Gastrocnemius medialis (tissue), 4 donors: ENCODE results near the gene HDHD5. TPM values are rescaled to one million over a fixed set of nuclear protein-coding genes. Genes with fewer than 3 reads are reported as not detected.

Source experiments
- ATAC-seq, 2 donors: fragments of 150-250 bp; one replicate each; pipeline ENCODE4 v1.9.1; 2016
- DNase-seq, 2 donors: peaks; one replicate each; pipeline ENCODE4 v3.0.0-alpha.2; 2019
- H3K27ac ChIP-seq, 4 donors: fragments of 200-600 bp; sonication (generic); 1 replicate in 1 of 4; 2 replicates in 3 of 4; pipeline ENCODE4 v1.5.1; 2016 to 2018; ENCODE audit warnings: mild to moderate bottlenecking in 2 of 4, moderate library complexity in 1 of 4
- H3K27me3 ChIP-seq, 3 donors: fragments of 200-600 bp; sonication (generic) in 2 of 3; 1 replicate in 1 of 3; 2 replicates in 2 of 3; pipeline versions ENCODE4 v1.5.1 to v1.6.0; 2016 to 2019; ENCODE audit warnings: mild to moderate bottlenecking in 1 of 3, moderate library complexity in 1 of 3
- H3K36me3 ChIP-seq, 2 donors: fragments of 200-600 bp; sonication (generic) in 1 of 2; one replicate each; pipeline ENCODE4 v1.5.1; 2017 to 2018
- H3K4me1 ChIP-seq, 2 donors: fragments of 200-600 bp; sonication (generic) in 1 of 2; one replicate each; pipeline ENCODE4 v1.5.1; 2016 to 2017; ENCODE audit warnings: mild to moderate bottlenecking in 2 of 2
- H3K4me3 ChIP-seq, 4 donors: fragments of 200-600 bp; sonication (generic) in 3 of 4; 1 replicate in 1 of 4; 2 replicates in 3 of 4; pipeline ENCODE4 v1.5.1; 2016 to 2019; ENCODE audit warnings: mild to moderate bottlenecking in 2 of 4
- H3K9me3 ChIP-seq, 3 donors: fragments of 200-600 bp; sonication (generic) in 2 of 3; 1 replicate in 1 of 3; 2 replicates in 2 of 3; pipeline ENCODE4 v1.5.1; 2016 to 2019
- POLR2A ChIP-seq, 2 donors: fragments of 450-650 bp; IDR thresholded peaks; one replicate each; pipeline ENCODE4 v1.6.1; 2017; ENCODE audit warnings: antibody characterized with exemption in 2 of 2, mild to moderate bottlenecking in 2 of 2, moderate library complexity in 2 of 2
- in situ Hi-C, 4 donors: fragments of 200-750 bp; cut with MboI; loops; one replicate each; pipeline versions ENCODE4 v1.15.0 to v1.8.0; 2017; ENCODE audit warnings: low sequenced_read_pairs in 4 of 4
- intact Hi-C: fragments of 100-400 bp; cut with DNase I; formaldehyde crosslinking; loops from one replicate; pipeline ENCODE4 v1.15.1; 2023; ENCODE audit warnings: low total_unique reads
- total RNA-seq, 4 donors: library from RNA; depleted of rRNA; stranded (reverse); fragments of >200 nt; gene quantifications; one replicate each; pipeline versions ENCODE4 v1.1.0 to v1.2.3, GENCODE V29; 2016
- TF ChIP-seq, protein P1 (sequence below), 5 experiments: fragments of 450-650 bp in 3 of 5; fragments of 200-600 bp in 2 of 5; sonication (generic) in 2 of 5; IDR thresholded peaks in 4 of 5; conservative IDR thresholded peaks in 1 of 5; 1 replicate in 4 of 5; 2 replicates in 1 of 5; pipeline ENCODE4 v1.5.1; 2016 to 2019; ENCODE audit warnings: antibody characterized with exemption in 5 of 5, mild to moderate bottlenecking in 3 of 5, moderate library complexity in 3 of 5

Gene HDHD5
- total RNA-seq, 4 donors from 2014 or later, result 32.0 to 38.5 (median 35.1) TPM

DNA sequence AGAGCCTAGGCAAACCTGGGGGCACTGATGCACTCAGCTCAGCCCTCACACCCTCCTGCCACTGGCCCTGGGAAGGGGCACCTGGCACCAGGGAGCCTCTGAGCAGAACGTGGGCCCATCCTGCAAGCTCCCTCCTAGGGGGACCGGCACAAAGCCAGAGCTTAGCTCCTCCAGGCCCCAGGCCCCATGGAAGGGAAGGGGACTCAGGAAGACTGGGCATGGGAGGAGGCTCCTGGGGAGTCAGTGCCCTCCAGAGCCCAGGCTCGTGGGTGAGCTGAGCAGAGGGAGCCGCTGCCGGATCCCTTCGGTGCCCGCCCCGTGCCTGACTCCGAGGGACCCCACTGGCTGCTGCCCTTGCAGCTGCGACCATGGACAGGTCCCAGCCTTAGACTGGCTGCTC lies 31.6 kb upstream of the HDHD5 start:
- Histone ChIP-seq H3K9me3 (no peaks in the 10 kb centered on the region), H3K27me3 (no peaks in the 10 kb centered on the region), H3K4me3 (no peak overlapping the region), H3K36me3 (no peaks in the 10 kb centered on the region), H3K27ac (no peak overlapping the region), H3K4me1 (no peaks in the 10 kb centered on the region)
- ATAC-seq (no peak), DNase-seq (no peak)
- no peak for TF ChIP-seq POLR2A (IDR thresholded peaks at IDR 0.05)
- TF ChIP-seq, protein P1, sequence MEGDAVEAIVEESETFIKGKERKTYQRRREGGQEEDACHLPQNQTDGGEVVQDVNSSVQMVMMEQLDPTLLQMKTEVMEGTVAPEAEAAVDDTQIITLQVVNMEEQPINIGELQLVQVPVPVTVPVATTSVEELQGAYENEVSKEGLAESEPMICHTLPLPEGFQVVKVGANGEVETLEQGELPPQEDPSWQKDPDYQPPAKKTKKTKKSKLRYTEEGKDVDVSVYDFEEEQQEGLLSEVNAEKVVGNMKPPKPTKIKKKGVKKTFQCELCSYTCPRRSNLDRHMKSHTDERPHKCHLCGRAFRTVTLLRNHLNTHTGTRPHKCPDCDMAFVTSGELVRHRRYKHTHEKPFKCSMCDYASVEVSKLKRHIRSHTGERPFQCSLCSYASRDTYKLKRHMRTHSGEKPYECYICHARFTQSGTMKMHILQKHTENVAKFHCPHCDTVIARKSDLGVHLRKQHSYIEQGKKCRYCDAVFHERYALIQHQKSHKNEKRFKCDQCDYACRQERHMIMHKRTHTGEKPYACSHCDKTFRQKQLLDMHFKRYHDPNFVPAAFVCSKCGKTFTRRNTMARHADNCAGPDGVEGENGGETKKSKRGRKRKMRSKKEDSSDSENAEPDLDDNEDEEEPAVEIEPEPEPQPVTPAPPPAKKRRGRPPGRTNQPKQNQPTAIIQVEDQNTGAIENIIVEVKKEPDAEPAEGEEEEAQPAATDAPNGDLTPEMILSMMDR (IDR thresholded peaks at IDR 0.05 in 4 of 5, conservative IDR thresholded peaks at IDR 0.05 in 1 of 5), result no peak
- intact Hi-C loops, result no loop called here
- in situ Hi-C loops, result loop anchor here in 1 of 4 donors (25.0 kb wide), 1 partner anchor 322 kb away; no protein-coding TSS in a partner anchor

DNA sequence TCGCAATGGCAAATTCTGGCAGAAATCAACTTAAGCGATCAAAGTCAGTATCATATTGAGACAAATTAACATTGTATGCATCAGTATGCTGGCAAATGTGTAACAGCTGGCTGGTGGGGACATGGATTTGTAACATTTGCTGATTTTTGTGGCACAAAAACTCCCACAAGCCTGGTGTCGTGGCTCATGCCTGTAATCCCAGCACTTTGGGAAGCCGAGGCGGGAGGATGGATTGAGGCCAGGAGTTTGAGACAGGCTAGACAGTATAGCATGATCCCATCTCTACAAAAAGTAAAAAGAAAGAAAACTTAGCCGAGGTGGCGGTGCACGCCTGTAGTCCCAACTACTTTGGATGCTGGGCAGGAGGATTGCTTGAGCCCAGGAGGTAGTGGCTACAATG lies 17.6 kb upstream of the HDHD5 start:
- intact Hi-C loops (no loop called here), in situ Hi-C loops (loop anchor here in 3 of 4 donors (10.0 to 25.0 kb wide), 3 partner anchors 102 to 336 kb away; no protein-coding TSS in a partner anchor)
- TF ChIP-seq, protein P1 (IDR thresholded peaks at IDR 0.05 in 4 of 5, conservative IDR thresholded peaks at IDR 0.05 in 1 of 5), result no peak
- no peak for TF ChIP-seq POLR2A (IDR thresholded peaks at IDR 0.05)
- Histone ChIP-seq H3K27me3 (no peaks in the 10 kb centered on the region), H3K9me3 (no peaks in the 10 kb centered on the region), H3K27ac (no peak overlapping the region), H3K36me3 (no peaks in the 10 kb centered on the region), H3K4me3 (no peak overlapping the region), H3K4me1 (peaks cover 5 to 11% of the 10 kb centered on the region in 2 donors)
- DNase-seq, result no peak
- no peak for ATAC-seq

DNA sequence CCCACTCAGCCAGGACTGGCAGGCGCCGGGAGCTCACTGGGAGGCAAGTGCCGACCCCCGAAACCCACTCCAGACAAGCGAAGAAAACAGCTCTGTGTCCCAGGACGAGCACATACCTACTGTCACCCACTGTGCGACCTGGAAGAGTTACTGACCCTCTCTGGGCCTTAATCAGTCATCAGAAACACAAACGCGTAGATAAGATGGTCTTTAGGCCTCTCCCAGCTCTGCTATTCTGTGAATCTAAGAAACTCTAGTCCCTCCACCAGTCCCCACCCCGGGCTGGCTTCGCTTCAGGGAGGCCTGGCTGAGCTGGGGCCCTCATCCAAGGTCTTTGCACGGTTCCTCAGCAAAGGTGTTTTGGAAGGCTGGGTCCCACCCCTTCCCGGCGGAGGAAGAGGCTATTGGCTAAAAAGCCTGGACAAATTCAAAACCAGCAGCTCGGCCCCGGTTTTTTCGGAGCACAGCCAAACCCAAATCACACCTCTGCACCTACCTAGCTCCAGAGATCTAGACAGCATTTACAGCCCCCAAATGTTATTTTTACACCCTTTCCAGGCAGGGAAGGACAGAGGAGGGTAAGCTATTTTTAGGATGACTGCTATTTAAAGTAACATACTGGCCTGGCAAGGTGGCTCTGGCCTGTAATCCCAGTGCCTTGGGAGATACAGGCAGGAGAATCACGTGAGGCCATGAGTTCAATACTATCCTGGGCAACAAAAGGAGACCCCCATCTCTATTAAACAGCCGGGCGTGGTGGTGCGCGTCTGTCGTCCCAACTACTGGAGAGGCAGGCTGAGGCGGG lies 13.2 kb upstream of the HDHD5 start:
- intact Hi-C loops, result loop anchor here (2.0 to 5.0 kb wide), 4 partner anchors 85 to 315 kb away; no protein-coding TSS in a partner anchor
- Histone ChIP-seq H3K27me3 (no peaks in the 10 kb centered on the region), H3K4me3 (peak overlapping the region; percentile 52 to 91 (median 78)), H3K27ac (peak overlapping the region; percentile 88 to 100 (median 96)), H3K36me3 (no peaks in the 10 kb centered on the region), H3K4me1 (peaks cover 10 to 20% of the 10 kb centered on the region in 2 donors), H3K9me3 (no peaks in the 10 kb centered on the region)
- TF ChIP-seq, protein P1 (IDR thresholded peaks at IDR 0.05 in 4 of 5, conservative IDR thresholded peaks at IDR 0.05 in 1 of 5), result peak in 1 of 5 experiments; percentile 41
- TF ChIP-seq POLR2A (IDR thresholded peaks at IDR 0.05), result no peak
- DNase-seq (peak in 1 of 2 donors; percentile 55), ATAC-seq (peak; percentile 27 to 47)
- in situ Hi-C loops, result loop anchor here in 2 of 4 donors (10.0 to 25.0 kb wide), 4 partner anchors 97 to 465 kb away; partner anchors contain the start of genes ATP6V1E1 (in 1 of the 2) and BCL2L13 (in 1 of the 2)

DNA sequence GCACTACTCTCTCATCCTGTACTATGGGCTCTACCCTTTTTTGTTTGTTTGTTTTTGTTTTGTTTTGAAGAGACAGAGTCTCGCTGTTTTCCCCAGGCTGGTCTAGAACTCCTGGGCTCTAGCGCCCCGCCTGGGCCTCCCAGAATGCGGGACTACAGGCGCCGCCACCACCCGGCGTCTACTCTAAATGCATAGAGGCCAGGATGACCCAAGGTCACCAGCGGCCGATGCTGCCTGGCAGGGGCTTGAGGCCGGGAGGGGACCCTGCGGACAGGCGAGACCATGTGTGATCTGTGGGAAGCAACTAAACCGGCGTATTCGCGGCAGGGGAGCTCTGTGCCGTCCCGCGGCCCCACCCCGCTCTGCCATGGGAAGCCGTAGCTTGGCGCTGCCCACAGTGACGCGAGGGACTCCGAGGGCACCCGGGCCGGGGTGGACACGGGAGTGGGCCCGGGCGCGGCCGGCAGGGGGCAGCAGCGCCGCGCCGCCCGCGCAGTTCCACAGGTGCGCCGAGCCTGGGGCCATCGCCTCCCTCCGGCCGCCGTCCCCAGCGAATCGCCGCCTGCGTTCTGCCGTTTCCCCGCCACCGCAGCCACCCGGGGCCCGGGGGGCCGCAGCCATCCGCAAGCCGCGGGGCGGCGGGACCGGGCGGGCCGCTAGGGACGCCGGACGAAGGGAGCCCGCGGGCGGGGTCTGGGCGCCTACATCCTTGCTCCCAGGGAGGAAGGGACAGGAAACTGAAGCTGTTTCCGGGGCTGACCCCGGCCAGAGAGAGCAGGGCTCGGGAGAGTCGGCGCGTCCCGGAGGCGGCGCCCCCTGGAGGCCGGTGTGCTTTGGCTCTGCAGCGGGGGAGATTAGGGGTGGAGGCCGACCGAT lies 12.3 kb upstream of the HDHD5 start:
- no peaks in the 10 kb centered on the region for H3K9me3 ChIP-seq
- DNase-seq (peak; percentile 79 to 87), ATAC-seq (peak; percentile 88 to 93)
- in situ Hi-C loops (loop anchor here in 2 of 4 donors (10.0 to 25.0 kb wide), 4 partner anchors 97 to 466 kb away; partner anchors contain the start of genes ATP6V1E1 (in 1 of the 2) and BCL2L13 (in 1 of the 2)), intact Hi-C loops (loop anchor here (1.0 to 5.0 kb wide), 6 partner anchors 51 to 329 kb away; no protein-coding TSS in a partner anchor)
- H3K27me3 ChIP-seq, result no peaks in the 10 kb centered on the region
- no peaks in the 10 kb centered on the region for H3K36me3 ChIP-seq
- peaks cover 10 to 22% of the 10 kb centered on the region in 2 donors for H3K4me1 ChIP-seq
- peak; percentile 28 to 68 for TF ChIP-seq POLR2A (IDR thresholded peaks at IDR 0.05)
- TF ChIP-seq, protein P1 (IDR thresholded peaks at IDR 0.05 in 4 of 5, conservative IDR thresholded peaks at IDR 0.05 in 1 of 5), result peak; percentile 87 to 99 (median 96)
- peak overlapping the region; percentile 88 to 100 (median 96) for H3K27ac ChIP-seq
- H3K4me3 ChIP-seq, result peak overlapping the region; percentile 52 to 91 (median 78)
